Dendritic cell treated with granulocyte-macrophage colony-stimulating factor and Interleukin-4, amounts not matched to agents 40 ng/mL and 50 ng/mL, for 4 days (primary cell): ENCODE results near the gene TMEM179.

Experiments used
- H3K27ac Mint-ChIP-seq: one replicate; pipeline ENCODE4 v1.8.0; 2022; ENCODE audit warnings: mild to moderate bottlenecking, mixed read lengths
- H3K27me3 Mint-ChIP-seq: one replicate; pipeline ENCODE4 v1.8.0; 2022; ENCODE audit warnings: mild to moderate bottlenecking, mixed read lengths
- H3K36me3 Mint-ChIP-seq: one replicate; pipeline ENCODE4 v1.8.0; 2022; ENCODE audit warnings: low read depth, mixed read lengths
- H3K4me1 Mint-ChIP-seq: one replicate; pipeline ENCODE4 v1.8.0; 2022; ENCODE audit warnings: low read depth, mixed read lengths
- H3K4me3 Mint-ChIP-seq: one replicate; pipeline ENCODE4 v1.8.0; 2022; ENCODE audit warnings: mild to moderate bottlenecking, moderate library complexity, mixed read lengths
- H3K9me3 Mint-ChIP-seq: one replicate; pipeline ENCODE4 v1.8.0; 2022; ENCODE audit warnings: mixed read lengths
- intact Hi-C: fragments of 100-400 bp; cut with micrococcal nuclease; formaldehyde crosslinking; loops from one replicate; pipeline ENCODE4 v1.15.0; 2022

The TMEM179 gene

DNA sequence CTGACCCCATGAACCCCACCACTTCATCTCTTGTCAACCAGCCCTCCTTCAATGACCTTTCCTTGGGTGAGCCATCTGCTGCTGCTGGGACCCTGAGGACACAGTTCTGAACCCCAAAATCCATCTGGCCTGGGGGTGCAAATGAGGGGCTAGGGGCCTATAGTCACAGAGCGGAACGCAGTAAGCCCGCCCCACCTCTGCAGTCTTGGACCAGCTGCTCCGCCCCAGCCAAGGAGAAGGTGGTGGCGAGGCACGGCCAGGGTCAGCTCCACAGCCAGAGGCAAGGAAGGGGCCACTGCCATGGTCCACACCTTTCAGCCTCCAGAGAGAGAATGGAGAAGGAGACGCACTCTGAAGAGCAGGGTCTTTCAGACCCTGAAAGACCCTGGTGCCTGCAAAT is 5.1 kb downstream of the TMEM179 start:
- peaks cover 29% of the 10 kb centered on the region for H3K27me3 Mint-ChIP-seq
- intact Hi-C loops: no loop called here
- no peaks in the 10 kb centered on the region for H3K36me3 Mint-ChIP-seq
- no peak overlapping the region for H3K4me3 Mint-ChIP-seq
- no peak overlapping the region for H3K27ac Mint-ChIP-seq
- no peaks in the 10 kb centered on the region for H3K9me3 Mint-ChIP-seq
- no peaks in the 10 kb centered on the region for H3K4me1 Mint-ChIP-seq

DNA sequence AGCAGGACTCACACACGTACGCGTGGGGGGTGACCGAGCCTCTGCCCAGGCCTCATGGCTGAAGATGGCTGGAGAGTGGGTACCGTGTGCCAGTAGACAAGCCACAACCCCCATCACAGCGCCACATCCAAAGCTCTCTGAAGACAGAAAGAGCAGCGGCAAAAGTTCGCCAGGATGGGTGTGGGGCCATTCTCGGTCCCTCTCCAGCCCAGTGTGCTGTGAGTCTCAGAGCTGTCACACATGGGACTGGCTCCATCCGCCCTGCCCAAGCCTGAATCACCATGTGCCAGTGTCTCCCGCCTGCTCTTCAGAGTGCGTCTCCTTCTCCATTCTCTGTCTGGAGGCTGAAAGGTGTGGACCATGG is 5.7 kb downstream of the TMEM179 start:
- Mint-ChIP-seq H3K27ac (no peak overlapping the region), H3K4me3 (no peak overlapping the region), H3K27me3 (peaks cover 24% of the 10 kb centered on the region), H3K4me1 (no peaks in the 10 kb centered on the region), H3K9me3 (no peaks in the 10 kb centered on the region), H3K36me3 (no peaks in the 10 kb centered on the region)
- intact Hi-C loops: no loop called here

DNA sequence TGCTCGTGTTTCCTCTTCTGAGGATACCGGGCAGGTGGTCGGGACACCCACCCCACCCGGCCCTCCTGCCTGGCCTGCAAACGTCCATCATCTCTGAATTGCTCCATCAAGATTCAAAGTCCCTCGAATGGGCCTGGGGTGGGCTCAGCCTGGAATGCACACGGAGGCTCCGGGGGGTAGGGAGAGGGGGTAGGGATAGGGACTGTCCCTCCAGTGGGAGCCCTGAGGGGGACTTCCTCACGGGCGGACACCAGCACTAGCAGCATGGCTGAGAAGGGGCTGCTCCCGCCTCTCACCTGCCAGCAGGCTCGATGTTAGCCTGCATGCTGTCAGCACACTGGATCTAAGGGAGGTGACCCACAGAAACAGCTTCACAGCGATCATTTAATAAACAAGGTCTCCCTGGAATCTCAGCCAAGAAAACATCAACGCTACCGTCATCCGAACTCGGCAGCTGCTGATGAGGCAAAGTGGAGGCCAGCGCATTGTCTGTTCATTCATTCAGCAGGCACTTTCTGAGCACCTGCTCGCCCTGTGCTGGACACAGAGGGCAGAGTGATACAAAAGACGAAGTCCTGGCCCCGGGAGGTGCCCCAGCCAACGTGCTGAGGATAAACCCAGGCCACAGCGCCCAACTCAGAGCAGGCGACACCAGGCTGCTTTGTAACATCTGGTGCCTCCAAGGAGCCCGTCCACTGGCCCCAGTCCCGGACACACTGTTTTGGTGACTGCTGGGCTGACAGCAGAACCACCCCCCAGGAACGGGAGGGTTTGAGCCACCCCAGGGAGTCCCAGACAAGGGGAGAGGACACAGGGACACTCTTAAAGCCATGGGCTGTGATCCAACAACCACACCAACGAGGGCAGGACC is 6.3 kb downstream of the TMEM179 start:
- no peak overlapping the region for H3K27ac Mint-ChIP-seq
- no peaks in the 10 kb centered on the region for H3K9me3 Mint-ChIP-seq
- H3K27me3 Mint-ChIP-seq: peaks cover 18% of the 10 kb centered on the region
- no peak overlapping the region for H3K4me3 Mint-ChIP-seq
- no peaks in the 10 kb centered on the region for H3K36me3 Mint-ChIP-seq
- H3K4me1 Mint-ChIP-seq: no peaks in the 10 kb centered on the region
- intact Hi-C loops: no loop called here

DNA sequence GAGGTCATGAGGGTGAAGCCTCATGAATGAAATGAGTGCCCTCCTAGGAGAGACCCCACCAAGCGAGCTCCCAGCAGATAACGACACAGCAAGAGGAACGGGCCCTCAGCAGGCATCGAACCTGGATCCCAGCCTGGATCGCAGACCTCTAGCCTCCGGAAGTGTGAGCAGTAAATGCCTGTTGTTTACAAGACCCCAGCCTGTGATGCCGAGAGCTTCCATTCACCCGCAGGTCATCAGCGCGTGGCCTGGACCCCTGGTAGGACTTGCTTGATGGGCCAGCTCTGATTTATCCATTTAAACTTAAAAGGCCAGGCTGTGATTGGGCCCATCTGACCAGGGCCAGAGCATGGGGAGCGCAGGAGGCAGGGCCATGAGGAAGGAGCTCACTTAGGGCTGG is 7.0 kb downstream of the TMEM179 start:
- intact Hi-C loops: no loop called here
- no peaks in the 10 kb centered on the region for H3K4me1 Mint-ChIP-seq
- no peak overlapping the region for H3K4me3 Mint-ChIP-seq
- no peaks in the 10 kb centered on the region for H3K9me3 Mint-ChIP-seq
- peaks cover 12% of the 10 kb centered on the region for H3K27me3 Mint-ChIP-seq
- no peak overlapping the region for H3K27ac Mint-ChIP-seq
- no peaks in the 10 kb centered on the region for H3K36me3 Mint-ChIP-seq

DNA sequence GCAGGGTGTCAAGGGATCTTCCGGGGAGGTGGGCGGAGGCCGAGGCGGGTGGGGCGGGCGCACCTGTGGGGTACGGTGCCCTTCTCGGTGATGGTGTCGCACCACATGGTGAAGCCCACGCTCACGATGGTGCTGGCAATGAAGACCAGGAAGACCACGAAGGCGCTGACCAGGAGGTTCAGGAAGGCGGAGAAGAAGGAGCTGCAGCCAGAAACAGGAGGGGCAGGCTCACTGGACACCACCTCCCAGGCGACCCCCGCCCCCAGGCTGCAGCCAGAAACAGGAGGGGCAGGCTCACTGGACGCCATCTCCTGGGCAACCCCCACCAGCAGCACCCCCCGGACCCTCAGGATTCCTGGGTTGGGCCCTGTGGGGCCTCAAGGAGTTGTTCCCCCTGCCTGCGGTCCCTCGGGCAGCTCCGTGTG is 7.6 kb downstream of the TMEM179 start:
- Mint-ChIP-seq H3K27ac (no peak overlapping the region), H3K4me3 (no peak overlapping the region), H3K36me3 (no peaks in the 10 kb centered on the region), H3K4me1 (no peaks in the 10 kb centered on the region), H3K9me3 (no peaks in the 10 kb centered on the region), H3K27me3 (peaks cover 6% of the 10 kb centered on the region)
- intact Hi-C loops: no loop called here

DNA sequence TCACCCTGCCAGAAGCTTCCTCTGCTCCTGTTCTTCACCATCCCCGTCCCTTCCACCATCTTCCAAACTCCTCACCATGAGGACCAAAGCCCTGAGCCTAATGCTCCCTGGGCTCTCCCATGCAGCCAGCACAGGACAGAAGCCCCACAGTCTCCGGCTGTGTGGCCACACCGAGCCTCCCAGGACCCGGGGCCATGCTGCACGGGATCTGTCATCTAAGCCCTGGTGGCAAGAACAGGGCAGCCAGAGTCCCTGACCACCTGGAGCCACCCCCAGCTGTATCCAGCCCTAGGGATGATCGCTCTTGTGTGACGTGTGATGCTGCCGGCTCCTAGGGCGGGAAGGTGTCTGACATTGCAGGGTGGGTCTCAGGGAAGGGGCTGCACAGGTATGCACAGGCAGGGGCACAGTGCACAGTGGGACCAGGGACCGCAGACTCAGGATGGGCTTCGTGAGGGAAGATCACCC is 8.1 kb downstream of the TMEM179 start:
- H3K27me3 Mint-ChIP-seq: peaks cover 6% of the 10 kb centered on the region
- H3K4me3 Mint-ChIP-seq: no peak overlapping the region
- intact Hi-C loops: no loop called here
- no peaks in the 10 kb centered on the region for H3K36me3 Mint-ChIP-seq
- no peak overlapping the region for H3K27ac Mint-ChIP-seq
- no peaks in the 10 kb centered on the region for H3K4me1 Mint-ChIP-seq
- H3K9me3 Mint-ChIP-seq: no peaks in the 10 kb centered on the region

DNA sequence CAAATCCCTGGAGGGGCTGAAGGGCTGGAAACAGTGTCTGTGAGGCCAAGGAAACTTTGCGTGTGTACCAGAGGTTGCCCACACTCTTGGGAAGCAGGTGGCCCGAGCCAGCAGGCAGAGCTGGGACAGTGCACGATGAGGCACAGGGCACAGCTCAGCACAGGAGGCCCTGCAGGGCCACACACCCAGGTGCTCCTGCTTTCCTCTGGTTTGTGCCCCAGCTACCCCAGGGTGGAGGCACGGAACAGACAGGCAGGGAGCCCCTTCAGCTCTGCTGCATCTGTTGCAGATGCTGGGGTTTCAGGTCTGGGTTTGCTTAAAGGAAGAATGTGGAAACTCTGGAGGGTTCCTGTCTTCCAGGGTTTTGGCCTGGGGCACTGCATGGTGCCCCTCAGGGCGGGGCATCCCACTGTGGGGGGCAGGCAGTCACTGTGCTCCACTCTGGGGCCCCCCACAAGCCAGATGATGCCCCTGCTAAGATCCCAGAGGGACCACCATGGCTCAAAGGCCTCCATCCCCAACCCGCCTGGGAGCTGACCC is 8.6 kb downstream of the TMEM179 start:
- intact Hi-C loops: no loop called here
- Mint-ChIP-seq H3K36me3 (no peaks in the 10 kb centered on the region), H3K9me3 (no peaks in the 10 kb centered on the region), H3K27me3 (peaks cover 6% of the 10 kb centered on the region), H3K27ac (no peak overlapping the region), H3K4me3 (no peak overlapping the region), H3K4me1 (no peaks in the 10 kb centered on the region)

DNA sequence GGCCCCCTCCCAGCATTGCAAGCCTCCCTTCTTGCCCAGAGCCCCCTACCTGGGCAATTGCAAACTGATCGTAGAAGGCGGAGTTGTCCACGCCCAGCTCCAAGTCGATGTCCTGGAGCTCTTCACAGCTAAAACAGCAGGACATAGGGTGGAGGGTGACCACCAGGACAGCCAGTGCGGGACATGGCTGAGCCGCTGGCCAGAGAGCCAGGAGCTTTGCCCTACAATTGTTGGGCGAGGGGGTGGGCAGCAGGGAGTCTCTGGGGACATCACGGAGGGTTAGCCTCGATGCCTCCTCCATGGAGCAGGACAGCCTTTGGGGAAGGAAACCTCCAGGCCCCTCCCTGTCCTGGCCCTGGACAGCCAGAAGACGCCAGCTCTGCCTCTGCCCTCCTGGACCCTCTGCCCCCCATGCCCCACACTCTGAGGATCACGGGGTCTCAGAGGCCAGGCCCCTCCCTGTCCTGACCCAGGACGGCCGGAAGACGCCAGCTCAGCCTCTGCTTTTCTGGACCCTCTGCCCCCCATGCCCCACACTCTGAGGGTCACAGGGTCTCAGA is 9.4 kb downstream of the TMEM179 start:
- Mint-ChIP-seq H3K27me3 (peaks cover under 1% of the 10 kb centered on the region), H3K4me3 (no peak overlapping the region), H3K4me1 (no peaks in the 10 kb centered on the region), H3K9me3 (no peaks in the 10 kb centered on the region), H3K36me3 (no peaks in the 10 kb centered on the region), H3K27ac (no peak overlapping the region)
- intact Hi-C loops: no loop called here

DNA sequence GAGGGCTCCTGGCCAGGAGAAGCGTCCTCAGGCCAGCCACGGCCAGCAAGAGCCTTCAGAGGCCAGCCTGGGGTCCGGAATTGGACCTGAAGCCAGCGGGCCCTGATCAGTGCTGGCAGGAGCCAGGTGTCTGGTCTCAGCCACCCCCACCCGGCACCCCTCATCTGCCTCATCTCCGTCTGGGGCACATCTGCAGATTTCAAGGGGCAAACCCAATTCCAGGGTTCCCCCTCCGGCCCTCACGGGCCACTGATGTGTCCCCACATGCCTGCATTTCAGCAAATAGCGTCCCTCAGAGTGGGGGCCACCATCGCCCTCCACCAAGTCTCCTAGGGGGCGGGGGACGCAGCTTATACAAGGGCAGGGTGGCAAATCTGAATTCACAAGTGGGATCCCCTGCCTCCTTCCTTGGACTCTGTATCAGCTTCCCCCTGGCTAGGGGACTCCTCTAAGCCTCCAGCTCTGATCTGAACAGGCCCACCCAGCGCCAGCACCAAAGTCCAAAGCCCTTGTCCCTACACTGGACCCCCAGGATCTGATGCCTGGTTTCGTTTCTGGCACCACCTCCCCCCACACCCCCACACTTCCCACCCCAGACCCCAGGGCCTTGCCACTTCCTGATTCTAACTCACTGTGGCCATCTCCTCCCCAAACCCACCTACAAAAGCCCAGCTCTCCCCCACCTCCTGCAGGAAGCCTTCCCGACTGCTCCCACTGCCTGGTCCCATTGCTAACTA is 10.1 kb downstream of the TMEM179 start:
- Mint-ChIP-seq H3K4me3 (no peak overlapping the region), H3K36me3 (no peaks in the 10 kb centered on the region), H3K4me1 (no peaks in the 10 kb centered on the region), H3K27me3 (no peaks in the 10 kb centered on the region), H3K9me3 (no peaks in the 10 kb centered on the region), H3K27ac (no peak overlapping the region)
- intact Hi-C loops: no loop called here

DNA sequence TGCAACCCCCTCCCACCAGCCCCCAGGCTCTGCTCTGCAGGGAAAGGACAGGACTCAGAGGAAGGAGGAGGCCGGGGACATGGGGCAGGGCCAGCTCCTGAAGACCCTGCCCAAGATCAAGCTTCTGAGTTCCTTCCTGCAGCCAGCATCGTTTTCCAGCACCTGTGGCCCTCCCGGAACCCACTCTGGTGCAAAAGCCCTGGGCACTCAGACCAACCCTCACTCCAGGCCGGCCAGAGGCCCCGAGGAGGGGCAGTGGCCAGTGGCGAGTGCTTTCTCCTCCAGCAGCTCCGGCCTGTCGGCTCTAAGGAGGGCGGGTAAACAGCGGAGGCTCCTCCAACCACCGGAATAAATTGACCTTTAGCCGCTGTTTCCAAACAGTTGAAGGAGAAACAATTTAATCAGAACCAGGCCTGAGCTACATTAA is 10.8 kb downstream of the TMEM179 start:
- no peaks in the 10 kb centered on the region for H3K27me3 Mint-ChIP-seq
- no peak overlapping the region for H3K27ac Mint-ChIP-seq
- no peaks in the 10 kb centered on the region for H3K9me3 Mint-ChIP-seq
- intact Hi-C loops: no loop called here
- no peak overlapping the region for H3K4me3 Mint-ChIP-seq
- no peaks in the 10 kb centered on the region for H3K4me1 Mint-ChIP-seq
- no peaks in the 10 kb centered on the region for H3K36me3 Mint-ChIP-seq

DNA sequence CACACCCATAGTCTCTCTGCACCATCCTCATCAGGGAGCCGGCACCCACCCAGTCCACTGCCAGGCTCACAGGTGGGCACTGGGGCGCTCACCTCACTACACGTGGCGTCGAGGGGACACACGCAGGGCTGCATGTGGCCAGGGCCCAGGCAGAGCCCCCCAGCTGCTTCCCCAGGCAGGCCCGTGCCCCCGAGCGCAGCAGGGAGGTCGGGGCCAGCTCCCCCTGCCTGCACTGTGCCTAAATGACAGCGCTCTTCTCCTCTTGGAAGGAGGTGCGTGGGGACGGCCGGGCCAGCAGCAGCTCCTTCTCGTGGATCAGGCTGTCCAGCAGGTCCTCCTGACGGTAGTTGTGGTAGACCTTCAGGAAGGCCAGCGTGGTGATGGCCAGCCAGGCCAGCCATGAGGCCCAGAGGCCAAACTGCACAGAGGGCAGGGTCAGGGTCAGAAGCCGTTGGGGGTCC is 11.3 kb downstream of the TMEM179 start:
- H3K4me1 Mint-ChIP-seq: no peaks in the 10 kb centered on the region
- intact Hi-C loops: no loop called here
- H3K27ac Mint-ChIP-seq: no peak overlapping the region
- H3K36me3 Mint-ChIP-seq: no peaks in the 10 kb centered on the region
- H3K4me3 Mint-ChIP-seq: no peak overlapping the region
- no peaks in the 10 kb centered on the region for H3K9me3 Mint-ChIP-seq
- H3K27me3 Mint-ChIP-seq: no peaks in the 10 kb centered on the region

DNA sequence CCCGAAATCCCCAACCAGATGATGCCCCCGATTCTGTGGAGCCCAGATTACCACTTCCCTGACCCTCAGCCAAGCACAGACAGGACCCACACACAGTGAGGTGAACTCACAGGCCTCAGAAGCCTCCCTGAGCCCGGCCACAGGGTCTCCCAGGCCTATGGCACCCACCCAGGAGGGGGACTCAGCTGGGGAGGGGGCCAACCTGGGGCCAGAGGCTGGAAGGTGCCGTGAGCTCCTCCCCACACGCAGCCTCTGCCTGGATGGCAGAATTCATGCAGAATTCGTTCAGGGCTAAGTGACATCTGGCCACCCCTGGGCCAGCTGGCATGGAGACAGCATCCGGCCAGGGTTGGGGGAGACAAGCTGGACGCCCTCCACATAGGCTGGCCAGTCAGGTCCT is 11.8 kb downstream of the TMEM179 start:
- Mint-ChIP-seq H3K27me3 (no peaks in the 10 kb centered on the region), H3K4me1 (no peaks in the 10 kb centered on the region), H3K36me3 (no peaks in the 10 kb centered on the region), H3K4me3 (no peak overlapping the region), H3K9me3 (no peaks in the 10 kb centered on the region), H3K27ac (no peak overlapping the region)
- intact Hi-C loops: no loop called here

DNA sequence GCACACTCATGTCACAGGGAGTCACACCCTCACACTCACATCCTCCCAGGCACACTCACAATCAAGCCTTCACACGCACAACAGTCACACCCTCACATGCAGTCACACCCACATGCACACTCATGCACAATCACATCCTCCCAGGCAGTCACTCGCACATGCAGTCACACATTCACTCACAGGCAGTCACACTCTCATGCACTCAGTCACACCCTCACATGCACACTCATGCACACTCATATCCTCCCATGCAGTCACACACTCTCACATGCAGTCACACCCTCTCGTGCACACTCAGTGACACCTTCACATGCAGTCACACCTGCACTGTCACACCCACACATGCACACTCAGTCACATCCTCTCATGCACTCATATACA is 12.3 kb downstream of the TMEM179 start:
- no peaks in the 10 kb centered on the region for H3K27me3 Mint-ChIP-seq
- H3K27ac Mint-ChIP-seq: no peak overlapping the region
- no peaks in the 10 kb centered on the region for H3K36me3 Mint-ChIP-seq
- H3K4me1 Mint-ChIP-seq: no peaks in the 10 kb centered on the region
- no peaks in the 10 kb centered on the region for H3K9me3 Mint-ChIP-seq
- intact Hi-C loops: no loop called here
- no peak overlapping the region for H3K4me3 Mint-ChIP-seq
